ENCODE data around the gene COL12A1. TPM values are rescaled to one million over a fixed set of nuclear protein-coding genes. Genes with fewer than 3 reads are reported as not detected.

Gene COL12A1
- total RNA-seq, 4 donors from 2014 or later: 216 to 534 (median 359) TPM

DNA sequence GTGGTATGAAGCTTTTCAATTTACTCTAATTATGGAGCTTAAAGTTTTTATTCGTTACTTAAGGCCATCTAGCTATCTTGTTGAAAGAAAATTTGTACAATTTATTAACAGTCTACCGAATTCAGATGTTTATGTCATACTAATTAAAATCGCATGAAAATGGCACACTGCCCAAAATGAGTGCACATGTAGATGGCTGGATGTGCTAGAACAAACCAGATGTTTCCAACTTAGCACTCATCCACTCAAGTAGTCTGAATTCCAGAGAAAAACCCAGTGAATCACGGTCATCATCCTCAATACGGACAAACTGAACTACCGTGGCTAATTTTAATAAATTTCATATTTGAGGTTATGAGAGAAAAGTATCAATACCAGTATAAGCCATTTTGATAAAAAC, 70.4 kb downstream of the COL12A1 start:
- TF ChIP-seq CTCF (IDR thresholded peaks at IDR 0.05; ENCODE audit: low read depth): no peak

- no peak for TF ChIP-seq CTCF (IDR thresholded peaks at IDR 0.05; ENCODE audit: low read depth)
These were observed 75.1 kb downstream of the COL12A1 start for GRCh38 chr6:75130784-75131183.

GRCh38 chr6:75128878-75129570, 76.8 kb downstream of the COL12A1 start:
- TF ChIP-seq CTCF (IDR thresholded peaks at IDR 0.05; ENCODE audit: low read depth): no peak

DNA sequence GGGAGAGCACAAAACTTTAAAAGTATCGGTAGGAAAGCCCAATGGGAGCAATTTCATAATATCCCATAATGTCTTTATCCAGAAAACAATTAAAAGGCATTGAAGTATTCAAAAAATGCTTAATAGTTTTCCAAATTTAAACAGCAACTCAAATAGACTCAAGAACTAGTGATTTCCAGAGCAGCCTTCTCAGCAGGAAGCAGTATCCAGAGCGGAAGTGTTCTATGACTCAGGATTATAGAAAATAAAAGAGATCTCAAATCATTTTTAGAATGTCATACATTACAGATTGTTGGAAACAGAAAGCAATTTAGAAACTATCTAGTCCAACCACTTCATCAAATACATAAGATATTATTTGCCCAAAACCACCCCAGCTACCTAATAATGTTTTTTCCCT, 79.3 kb downstream of the COL12A1 start:
- TF ChIP-seq CTCF (IDR thresholded peaks at IDR 0.05; ENCODE audit: low read depth): no peak

GRCh38 chr6:75124983-75125382, 80.9 kb downstream of the COL12A1 start:
- no peak for TF ChIP-seq CTCF (IDR thresholded peaks at IDR 0.05; ENCODE audit: low read depth)

- no peak for TF ChIP-seq CTCF (IDR thresholded peaks at IDR 0.05; ENCODE audit: low read depth)
These were observed 81.8 kb downstream of the COL12A1 start for GRCh38 chr6:75124085-75124484.

DNA sequence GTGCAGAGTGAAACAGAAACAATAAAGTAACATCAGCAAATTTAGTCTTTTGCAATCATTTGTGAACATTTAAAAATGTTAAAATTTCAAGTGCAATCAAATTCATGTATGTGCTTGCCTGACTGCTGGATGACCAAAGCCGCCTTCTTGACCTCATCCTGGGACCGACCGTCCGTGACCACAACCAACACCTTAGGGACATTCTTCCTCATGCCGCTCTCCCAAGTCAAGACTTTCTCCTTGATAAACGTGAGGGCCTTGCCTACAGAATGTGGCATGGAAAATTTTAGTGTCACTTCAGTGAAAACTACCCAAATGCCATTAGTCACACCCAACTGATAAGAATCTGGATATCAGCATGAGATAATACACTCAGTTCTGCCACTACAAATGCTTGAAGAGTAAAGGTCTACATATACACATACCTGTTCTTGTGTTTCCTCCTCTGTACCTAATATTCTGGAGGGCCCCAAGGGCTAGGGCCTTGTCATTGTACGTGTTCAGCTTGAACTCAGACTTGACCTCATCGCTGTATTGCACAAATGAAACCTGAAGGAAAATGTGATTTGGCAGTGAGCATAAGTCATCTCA, 86.8 kb downstream of the COL12A1 start:
- no peak for TF ChIP-seq CTCF (IDR thresholded peaks at IDR 0.05; ENCODE audit: low read depth)
